Measurements from ENCODE around the gene EMSY. TPM values are rescaled to one million over a fixed set of nuclear protein-coding genes. Genes with fewer than 3 reads are reported as not detected.
A peak's percentile ranks its signal among the peaks of the same experiment; 100 is the strongest.

Gene EMSY
- total and polyA plus RNA-seq, 2 of the 13 experiments (the other 11 are each of a cell fraction or from before 2014, with no cell fraction given) = 11.6 to 18.5 TPM

DNA sequence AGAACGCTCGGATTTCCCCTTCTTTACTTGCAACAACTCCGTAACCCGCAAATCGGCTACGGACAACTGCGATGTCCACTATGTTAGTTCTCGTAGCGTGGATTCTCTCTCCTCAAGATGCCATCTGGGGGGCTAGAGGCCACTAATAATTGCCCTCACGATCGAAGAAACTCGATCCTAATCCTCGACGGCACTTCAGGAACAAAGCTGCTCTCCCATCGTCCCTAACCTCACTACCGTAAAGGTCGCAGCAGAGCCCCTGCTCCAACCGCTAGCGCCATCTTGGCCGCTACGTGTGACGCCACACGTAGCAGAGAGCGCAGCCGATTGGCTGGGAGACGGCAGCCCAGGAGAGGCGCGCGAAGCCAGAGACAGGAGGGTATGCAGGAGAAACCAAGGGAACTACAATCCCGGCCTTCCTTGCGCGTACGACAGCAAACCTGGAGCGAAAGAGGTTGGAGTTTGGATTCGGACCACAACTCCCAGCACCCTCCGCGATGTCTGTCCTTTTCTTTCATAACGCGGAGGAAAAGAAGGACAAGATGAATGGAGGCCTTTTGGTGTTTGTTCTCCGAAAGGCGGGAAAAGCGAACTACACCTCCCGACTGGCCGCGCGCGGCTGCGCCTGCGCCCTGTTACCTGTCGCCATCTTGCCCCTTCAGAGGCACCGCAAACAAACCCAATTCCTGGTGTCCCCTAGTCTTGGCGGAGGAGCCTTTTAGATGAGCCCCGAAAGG lies at the start of gene EMSY (continued):
- TF ChIP-seq, protein P1, sequence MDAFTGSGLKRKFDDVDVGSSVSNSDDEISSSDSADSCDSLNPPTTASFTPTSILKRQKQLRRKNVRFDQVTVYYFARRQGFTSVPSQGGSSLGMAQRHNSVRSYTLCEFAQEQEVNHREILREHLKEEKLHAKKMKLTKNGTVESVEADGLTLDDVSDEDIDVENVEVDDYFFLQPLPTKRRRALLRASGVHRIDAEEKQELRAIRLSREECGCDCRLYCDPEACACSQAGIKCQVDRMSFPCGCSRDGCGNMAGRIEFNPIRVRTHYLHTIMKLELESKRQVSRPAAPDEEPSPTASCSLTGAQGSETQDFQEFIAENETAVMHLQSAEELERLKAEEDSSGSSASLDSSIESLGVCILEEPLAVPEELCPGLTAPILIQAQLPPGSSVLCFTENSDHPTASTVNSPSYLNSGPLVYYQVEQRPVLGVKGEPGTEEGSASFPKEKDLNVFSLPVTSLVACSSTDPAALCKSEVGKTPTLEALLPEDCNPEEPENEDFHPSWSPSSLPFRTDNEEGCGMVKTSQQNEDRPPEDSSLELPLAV (CRISPR knock-in tag; conservative IDR thresholded peaks at IDR 0.05; ENCODE audit: low read depth) = no peak
- TF ChIP-seq ZNF839 (CRISPR knock-in tag; IDR thresholded peaks at IDR 0.05; ENCODE audit: borderline replicate concordance) (no peak), ZBTB38 (CRISPR knock-in tag; IDR thresholded peaks at IDR 0.05) (peak; percentile 70), CCDC6 (CRISPR knock-in tag; IDR thresholded peaks at IDR 0.05) (0 out of 2 replicates have a peak, but pooled peaks have one; percentile 30), ZFYVE20 (CRISPR knock-in tag; IDR thresholded peaks at IDR 0.05; ENCODE audit: borderline replicate concordance, low read depth) (no peak), ZNF598 (CRISPR knock-in tag; IDR thresholded peaks at IDR 0.05; ENCODE audit: borderline replicate concordance) (peak; percentile 87; the same call in 1 of the 2 replicates), ZNF530 (CRISPR knock-in tag; IDR thresholded peaks at IDR 0.05; ENCODE audit: low read depth) (no peak), ELF4 (CRISPR knock-in tag; IDR thresholded peaks at IDR 0.05; ENCODE audit: borderline replicate concordance) (no peak), ZNF614 (CRISPR knock-in tag; IDR thresholded peaks at IDR 0.05; ENCODE audit: borderline replicate concordance) (peak; percentile 86), CCAR2 (optimal IDR thresholded peaks at IDR 0.05; ENCODE audit: low read depth, low read length) (no peak), HMG20B (CRISPR knock-in tag; conservative IDR thresholded peaks at IDR 0.05) (no peak), TCF7L2 (IDR thresholded peaks at IDR 0.05; ENCODE audit: low read depth, low read length) (no peak), ZNF605 (CRISPR knock-in tag; IDR thresholded peaks at IDR 0.05) (no peak; the same call in 1 of the 2 replicates)
- TF ChIP-seq, protein P2, sequence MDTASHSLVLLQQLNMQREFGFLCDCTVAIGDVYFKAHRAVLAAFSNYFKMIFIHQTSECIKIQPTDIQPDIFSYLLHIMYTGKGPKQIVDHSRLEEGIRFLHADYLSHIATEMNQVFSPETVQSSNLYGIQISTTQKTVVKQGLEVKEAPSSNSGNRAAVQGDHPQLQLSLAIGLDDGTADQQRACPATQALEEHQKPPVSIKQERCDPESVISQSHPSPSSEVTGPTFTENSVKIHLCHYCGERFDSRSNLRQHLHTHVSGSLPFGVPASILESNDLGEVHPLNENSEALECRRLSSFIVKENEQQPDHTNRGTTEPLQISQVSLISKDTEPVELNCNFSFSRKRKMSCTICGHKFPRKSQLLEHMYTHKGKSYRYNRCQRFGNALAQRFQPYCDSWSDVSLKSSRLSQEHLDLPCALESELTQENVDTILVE (CRISPR knock-in tag; IDR thresholded peaks at IDR 0.05) = 0 out of 2 replicates have a peak, but pooled peaks have one; percentile 45
- TF ChIP-seq, protein P3, sequence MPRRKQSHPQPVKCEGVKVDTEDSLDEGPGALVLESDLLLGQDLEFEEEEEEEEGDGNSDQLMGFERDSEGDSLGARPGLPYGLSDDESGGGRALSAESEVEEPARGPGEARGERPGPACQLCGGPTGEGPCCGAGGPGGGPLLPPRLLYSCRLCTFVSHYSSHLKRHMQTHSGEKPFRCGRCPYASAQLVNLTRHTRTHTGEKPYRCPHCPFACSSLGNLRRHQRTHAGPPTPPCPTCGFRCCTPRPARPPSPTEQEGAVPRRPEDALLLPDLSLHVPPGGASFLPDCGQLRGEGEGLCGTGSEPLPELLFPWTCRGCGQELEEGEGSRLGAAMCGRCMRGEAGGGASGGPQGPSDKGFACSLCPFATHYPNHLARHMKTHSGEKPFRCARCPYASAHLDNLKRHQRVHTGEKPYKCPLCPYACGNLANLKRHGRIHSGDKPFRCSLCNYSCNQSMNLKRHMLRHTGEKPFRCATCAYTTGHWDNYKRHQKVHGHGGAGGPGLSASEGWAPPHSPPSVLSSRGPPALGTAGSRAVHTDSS (CRISPR knock-in tag; conservative IDR thresholded peaks at IDR 0.05) = no peak
- TF ChIP-seq, protein P4, sequence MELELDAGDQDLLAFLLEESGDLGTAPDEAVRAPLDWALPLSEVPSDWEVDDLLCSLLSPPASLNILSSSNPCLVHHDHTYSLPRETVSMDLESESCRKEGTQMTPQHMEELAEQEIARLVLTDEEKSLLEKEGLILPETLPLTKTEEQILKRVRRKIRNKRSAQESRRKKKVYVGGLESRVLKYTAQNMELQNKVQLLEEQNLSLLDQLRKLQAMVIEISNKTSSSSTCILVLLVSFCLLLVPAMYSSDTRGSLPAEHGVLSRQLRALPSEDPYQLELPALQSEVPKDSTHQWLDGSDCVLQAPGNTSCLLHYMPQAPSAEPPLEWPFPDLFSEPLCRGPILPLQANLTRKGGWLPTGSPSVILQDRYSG (CRISPR knock-in tag; IDR thresholded peaks at IDR 0.05) = peak; percentile 60; the same call in 1 of the 2 replicates
- TF ChIP-seq, protein P5, sequence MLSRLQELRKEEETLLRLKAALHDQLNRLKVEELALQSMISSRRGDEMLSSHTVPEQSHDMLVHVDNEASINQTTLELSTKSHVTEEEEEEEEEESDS (CRISPR knock-in tag; IDR thresholded peaks at IDR 0.05; ENCODE audit: borderline replicate concordance) = no peak
